ENCODE results near the gene CRACDL.

GRCh38 chr2:98804736-98805135, 131.3 kb downstream of the CRACDL start:
- no peak for TF ChIP-seq SNAI2 (CRISPR knock-in tag; IDR thresholded peaks at IDR 0.05)
- no peak for TF ChIP-seq GLIS3 (CRISPR knock-in tag; IDR thresholded peaks at IDR 0.05)
- no peak for TF ChIP-seq PPARA (CRISPR knock-in tag; IDR thresholded peaks at IDR 0.05; ENCODE audit: borderline replicate concordance)
- no peak for TF ChIP-seq CSDC2 (CRISPR knock-in tag; IDR thresholded peaks at IDR 0.05)
- TF ChIP-seq ZNF565 (CRISPR knock-in tag; conservative IDR thresholded peaks at IDR 0.05; ENCODE audit: low read depth): no peak
- no peak for TF ChIP-seq ZFP30 (CRISPR knock-in tag; IDR thresholded peaks at IDR 0.05)
- no peak for TF ChIP-seq CSRNP3 (CRISPR knock-in tag; IDR thresholded peaks at IDR 0.05)
- no peak for TF ChIP-seq TCF4 (CRISPR knock-in tag; IDR thresholded peaks at IDR 0.05; ENCODE audit: borderline replicate concordance)
- no peak for TF ChIP-seq RARB (CRISPR knock-in tag; IDR thresholded peaks at IDR 0.05)
- no peak for TF ChIP-seq ESRRG (CRISPR knock-in tag; IDR thresholded peaks at IDR 0.05)
- no peak for TF ChIP-seq TSHZ2 (CRISPR knock-in tag; IDR thresholded peaks at IDR 0.05)
- no peak for TF ChIP-seq PATZ1 (CRISPR knock-in tag; IDR thresholded peaks at IDR 0.05; ENCODE audit: borderline replicate concordance)

Measured in SK-N-SH treated with all-trans-retinoic acid at 6 μM for 48 hours (cell line).